Fibroblast of lung (primary cell): ENCODE measurements around the gene KSR2.

ENCODE experiments used
- CTCF ChIP-seq, 2 donors: IDR thresholded peaks in 1 of 2; conservative IDR thresholded peaks in 1 of 2; 1 replicate in 1 of 2; 2 replicates in 1 of 2; pipeline ENCODE4 v1.5.1; 2011 to 2012; ENCODE audit warnings: low read length in 2 of 2, control low read depth in 1 of 2, inconsistent platforms in 1 of 2, low read depth in 1 of 2, mild to moderate bottlenecking in 1 of 2
- EZH2 ChIP-seq: IDR thresholded peaks from 2 replicates; pipeline ENCODE4 v1.5.1; 2012; ENCODE audit warnings: low read length, control low read depth, mild to moderate bottlenecking; ENCODE audit errors: missing control alignments

DNA sequence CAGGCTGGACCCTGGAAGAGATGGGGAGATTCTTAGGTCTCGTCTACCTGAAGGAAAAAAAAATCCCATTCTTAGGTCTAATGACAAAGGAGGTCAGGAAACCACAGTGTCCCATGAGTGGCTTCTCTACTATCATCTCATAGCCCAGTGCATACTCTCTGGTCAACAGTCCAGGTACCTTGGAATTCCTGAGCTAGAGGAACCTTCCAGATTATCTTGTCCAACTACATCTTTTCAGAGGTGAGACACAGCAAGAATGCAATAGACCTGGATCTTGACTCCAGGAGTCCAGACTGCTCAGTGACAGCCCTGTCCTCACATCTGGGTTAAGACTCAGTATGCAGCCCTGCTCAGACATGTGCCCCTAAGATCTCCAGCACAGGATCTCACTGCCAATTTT, 429.9 kb downstream of the KSR2 start:
- TF ChIP-seq CTCF (conservative IDR thresholded peaks at IDR 0.05 in 1 of 2, IDR thresholded peaks at IDR 0.05 in 1 of 2; ENCODE audit: low read depth in 1 of 2, low read length in 2 of 2) (no peak), EZH2 (no peak)
